Body of pancreas (tissue), 4 donors: Measurements from ENCODE around the gene C5AR2. TPM values are rescaled to one million over a fixed set of nuclear protein-coding genes. Genes with fewer than 3 reads are reported as not detected.
"Not testable (repeated sequence)": the region's sequence is repeated elsewhere in the genome, so short reads cannot be mapped to it uniquely, and the experiment has no call there.

ENCODE experiments used
- ATAC-seq: fragments of 150-250 bp; one replicate; pipeline ENCODE4 v1.9.1; 2016
- DNase-seq, 4 donors: peaks; one replicate each; pipeline ENCODE4 v3.0.0-alpha.2; 2019
- H3K27ac ChIP-seq, 4 donors: fragments of 200-600 bp; sonication (generic); 1 replicate in 3 of 4; 2 replicates in 1 of 4; pipeline versions ENCODE4 v1.5.1 to v1.6.1; 2016 to 2019; ENCODE audit warnings: mild to moderate bottlenecking in 1 of 4, mixed read lengths in 1 of 4, moderate library complexity in 1 of 4
- H3K27me3 ChIP-seq, 2 donors: fragments of 200-600 bp; sonication (generic); one replicate each; pipeline ENCODE4 v1.6.0; 2016; ENCODE audit warnings: mild to moderate bottlenecking in 1 of 2
- H3K36me3 ChIP-seq, 2 donors: fragments of 200-600 bp; sonication (generic); replicated peaks in 1 of 2; 2 replicates each; pipeline ENCODE4 v1.5.1; 2016; ENCODE audit warnings: low read depth in 2 of 2; ENCODE audit not compliant: insufficient read depth in 1 of 2
- H3K4me1 ChIP-seq: fragments of 200-600 bp; sonication (generic); one replicate; pipeline ENCODE4 v1.6.0; 2016
- H3K4me3 ChIP-seq, 2 donors: fragments of 200-600 bp; sonication (generic); 1 replicate in 1 of 2; 2 replicates in 1 of 2; pipeline ENCODE4 v1.5.1; 2016 to 2019
- H3K9me3 ChIP-seq, 3 donors: fragments of 200-600 bp; sonication (generic); 1 replicate in 2 of 3; 2 replicates in 1 of 3; pipeline ENCODE4 v1.5.1; 2016
- POLR2A ChIP-seq, 3 donors: fragments of 450-650 bp; IDR thresholded peaks; one replicate each; pipeline ENCODE4 v1.6.1; 2016; ENCODE audit warnings: antibody characterized with exemption in 3 of 3, mild to moderate bottlenecking in 2 of 3
- WGBS, 2 donors: methylation state at CpG; one replicate each; pipeline ENCODE4 v1.1.5; 2017; 5-methylcytosine and 5-hydroxymethylcytosine counted together
- intact Hi-C: fragments of 100-400 bp; cut with DNase I; formaldehyde crosslinking; loops from one replicate; pipeline ENCODE4 v1.15.1; 2023
- total RNA-seq, 2 donors: library from RNA; depleted of rRNA; stranded (reverse); fragments of >200 nt; gene quantifications; one replicate each; pipeline ENCODE4 v1.1.0, GENCODE V29; 2016
- TF ChIP-seq, protein P1 (sequence below), 7 experiments: fragments of 450-650 bp in 4 of 7; fragments of 200-600 bp in 3 of 7; sonication (generic) in 3 of 7; IDR thresholded peaks; one replicate each; pipeline ENCODE4 v1.5.1; 2016 to 2019; ENCODE audit warnings: antibody characterized with exemption in 7 of 7

Gene C5AR2
- total RNA-seq, 2 donors from 2014 or later, result 0.52 TPM; not detected in 1

DNA sequence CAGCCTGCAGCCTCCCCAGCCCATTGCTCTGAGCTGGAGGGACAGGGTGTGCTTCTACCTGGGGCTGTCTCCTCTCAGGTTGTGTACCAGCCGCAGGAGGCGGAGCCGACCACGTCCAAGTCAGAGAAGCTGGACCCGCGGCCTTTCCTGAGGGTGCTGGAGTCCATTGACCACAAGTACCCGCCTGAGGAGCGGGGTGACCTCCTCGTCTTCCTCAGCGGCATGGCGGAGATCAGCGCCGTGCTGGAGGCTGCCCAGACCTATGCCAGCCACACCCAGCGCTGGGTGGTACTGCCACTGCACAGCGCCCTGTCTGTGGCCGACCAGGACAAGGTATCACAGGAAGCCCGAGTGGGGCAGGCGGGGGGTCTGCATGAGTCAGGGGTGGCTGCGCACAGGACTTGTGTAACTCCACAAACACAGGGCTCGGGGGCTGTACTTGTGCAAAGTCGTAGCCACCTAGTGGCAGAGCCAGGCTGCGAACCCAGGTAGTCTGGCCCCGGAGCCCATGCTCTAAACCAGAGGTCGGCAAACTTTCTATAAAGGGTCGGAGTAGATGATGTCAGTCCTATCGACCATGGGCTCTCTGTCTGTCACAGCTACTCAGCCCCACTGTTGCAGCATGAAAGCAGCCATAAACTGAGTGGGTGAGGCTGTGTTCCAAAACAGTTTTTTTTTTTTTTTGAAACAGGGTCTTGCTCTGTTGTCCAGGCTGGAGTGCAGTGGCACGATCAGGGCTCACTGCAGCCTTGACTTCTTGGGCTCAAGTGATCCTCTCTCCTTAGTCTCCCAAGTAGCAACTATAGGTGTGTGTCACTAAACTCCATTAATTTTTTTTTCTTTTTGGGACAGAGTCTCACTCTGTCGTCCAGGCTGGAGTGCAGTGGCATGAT lies 26.1 kb downstream of the C5AR2 start:
- peaks cover 12% of the 10 kb centered on the region for H3K4me1 ChIP-seq
- no peak for TF ChIP-seq POLR2A (IDR thresholded peaks at IDR 0.05)
- TF ChIP-seq, protein P1, sequence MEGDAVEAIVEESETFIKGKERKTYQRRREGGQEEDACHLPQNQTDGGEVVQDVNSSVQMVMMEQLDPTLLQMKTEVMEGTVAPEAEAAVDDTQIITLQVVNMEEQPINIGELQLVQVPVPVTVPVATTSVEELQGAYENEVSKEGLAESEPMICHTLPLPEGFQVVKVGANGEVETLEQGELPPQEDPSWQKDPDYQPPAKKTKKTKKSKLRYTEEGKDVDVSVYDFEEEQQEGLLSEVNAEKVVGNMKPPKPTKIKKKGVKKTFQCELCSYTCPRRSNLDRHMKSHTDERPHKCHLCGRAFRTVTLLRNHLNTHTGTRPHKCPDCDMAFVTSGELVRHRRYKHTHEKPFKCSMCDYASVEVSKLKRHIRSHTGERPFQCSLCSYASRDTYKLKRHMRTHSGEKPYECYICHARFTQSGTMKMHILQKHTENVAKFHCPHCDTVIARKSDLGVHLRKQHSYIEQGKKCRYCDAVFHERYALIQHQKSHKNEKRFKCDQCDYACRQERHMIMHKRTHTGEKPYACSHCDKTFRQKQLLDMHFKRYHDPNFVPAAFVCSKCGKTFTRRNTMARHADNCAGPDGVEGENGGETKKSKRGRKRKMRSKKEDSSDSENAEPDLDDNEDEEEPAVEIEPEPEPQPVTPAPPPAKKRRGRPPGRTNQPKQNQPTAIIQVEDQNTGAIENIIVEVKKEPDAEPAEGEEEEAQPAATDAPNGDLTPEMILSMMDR (IDR thresholded peaks at IDR 0.05), result no peak
- no peak for ATAC-seq
- no peak for DNase-seq
- no peak overlapping the region for H3K27ac ChIP-seq
- no peaks in the 10 kb centered on the region for H3K9me3 ChIP-seq
- H3K4me3 ChIP-seq, result no peak overlapping the region
- no peaks in the 10 kb centered on the region for H3K27me3 ChIP-seq
- H3K36me3 ChIP-seq, result peaks cover 7 to 37% of the 10 kb centered on the region in 2 donors
- 92 to 93% methylated on average over 9 to 27 of the region's 28 CpGs for whole genome bisulfite sequencing, 2 donors
- intact Hi-C loops, result no loop called here

DNA sequence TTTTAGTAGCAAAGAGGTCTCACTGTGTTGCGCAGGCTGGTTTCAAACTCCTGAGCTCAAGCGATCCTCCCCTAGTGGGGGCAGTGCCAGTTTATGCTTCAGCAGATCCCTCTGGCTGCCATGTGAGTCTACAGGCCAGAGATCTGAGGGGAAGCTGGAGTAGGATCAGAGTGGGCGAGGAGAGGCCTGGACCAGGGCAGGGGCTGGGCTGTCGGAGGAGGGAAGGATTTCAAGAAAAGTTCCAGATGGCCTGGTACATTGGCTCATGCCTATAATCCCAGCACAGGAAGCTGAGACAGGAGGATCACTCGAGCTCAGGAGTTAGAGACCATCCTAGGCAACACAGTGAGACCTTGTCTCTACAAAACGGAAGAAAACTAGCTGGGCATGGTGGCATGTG lies 27.0 kb downstream of the C5AR2 start:
- 89% methylated on average over 6 of the region's 6 CpGs for WGBS, 2 donors
- H3K9me3 ChIP-seq, result no peaks in the 10 kb centered on the region
- no peak overlapping the region for H3K27ac ChIP-seq
- peaks cover 2% of the 10 kb centered on the region for H3K4me1 ChIP-seq
- no peak for DNase-seq
- peaks cover 7 to 37% of the 10 kb centered on the region in 2 donors for H3K36me3 ChIP-seq
- no peaks in the 10 kb centered on the region for H3K27me3 ChIP-seq
- no peak for ATAC-seq
- no peak for TF ChIP-seq POLR2A (IDR thresholded peaks at IDR 0.05)
- TF ChIP-seq, protein P1 (IDR thresholded peaks at IDR 0.05), result no peak
- intact Hi-C loops, result no loop called here
- H3K4me3 ChIP-seq, result no peak overlapping the region

DNA sequence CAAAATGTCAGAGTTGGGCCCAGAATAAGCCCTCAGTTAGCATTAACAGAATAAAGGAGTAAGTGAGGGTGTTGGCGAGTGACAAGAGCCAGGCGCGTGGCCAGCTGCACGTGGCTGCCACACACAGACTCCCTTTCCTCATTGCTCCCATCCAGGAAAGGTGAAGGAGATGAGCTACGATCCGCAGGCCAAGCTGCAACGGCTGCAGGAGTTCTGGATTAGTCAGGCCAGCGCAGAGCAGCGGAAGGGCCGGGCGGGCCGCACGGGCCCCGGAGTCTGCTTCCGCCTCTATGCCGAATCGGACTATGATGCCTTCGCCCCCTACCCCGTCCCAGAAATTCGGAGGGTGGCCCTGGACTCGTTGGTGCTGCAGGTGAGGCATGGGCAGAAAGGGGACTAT lies 30.3 kb downstream of the C5AR2 start:
- no peak for DNase-seq
- no peaks in the 10 kb centered on the region for H3K4me1 ChIP-seq
- 94 to 96% methylated on average over 19 to 21 of the region's 21 CpGs for WGBS, 2 donors
- H3K27ac ChIP-seq, result no peak overlapping the region
- no peak overlapping the region for H3K4me3 ChIP-seq
- ATAC-seq, result no peak
- TF ChIP-seq POLR2A (IDR thresholded peaks at IDR 0.05), result no peak
- TF ChIP-seq, protein P1 (IDR thresholded peaks at IDR 0.05), result no peak
- H3K27me3 ChIP-seq, result no peaks in the 10 kb centered on the region
- intact Hi-C loops, result no loop called here
- peaks cover 7 to 25% of the 10 kb centered on the region in 2 donors for H3K36me3 ChIP-seq
- H3K9me3 ChIP-seq, result no peaks in the 10 kb centered on the region

DNA sequence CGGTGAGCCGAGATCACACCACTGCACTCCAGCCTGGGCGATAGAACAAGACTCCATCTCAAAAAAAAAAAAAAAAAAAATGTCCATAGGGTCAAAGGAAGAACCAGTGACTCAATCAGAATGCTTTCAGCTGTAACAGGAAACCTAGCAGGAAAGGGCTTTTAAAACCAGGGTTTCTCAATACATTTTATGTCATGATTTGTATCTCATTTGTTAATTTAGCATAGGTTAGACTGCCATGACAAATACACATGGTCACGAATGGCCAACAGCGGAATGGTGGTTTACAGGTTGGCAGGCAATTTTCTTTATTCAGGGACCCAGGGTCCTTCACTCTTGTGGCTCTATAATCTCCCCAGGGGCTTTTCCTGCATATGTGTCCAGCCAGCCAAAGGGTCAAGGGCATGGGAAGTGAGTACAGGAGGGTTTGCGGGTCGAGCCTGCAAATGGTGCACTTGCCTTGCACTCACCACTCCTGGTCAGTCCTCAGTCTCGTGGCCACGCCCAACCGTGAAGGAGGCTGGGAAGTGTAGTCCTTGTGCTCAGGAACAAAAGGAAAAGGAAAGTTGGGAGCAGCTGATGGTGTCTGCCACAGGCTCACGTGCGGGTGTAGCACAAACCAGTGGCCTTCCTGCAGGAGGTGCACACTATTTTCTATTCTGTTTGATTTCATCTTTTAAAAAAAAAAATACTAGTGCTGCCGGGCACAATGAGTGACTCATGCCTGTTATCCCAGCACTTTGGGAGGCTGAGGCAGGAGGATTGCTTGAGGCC lies 32.0 kb downstream of the C5AR2 start:
- Histone ChIP-seq H3K36me3 (peaks cover 0 to 17% of the 10 kb centered on the region in 2 donors), H3K9me3 (no peaks in the 10 kb centered on the region), H3K27ac (no peak overlapping the region), H3K27me3 (no peaks in the 10 kb centered on the region), H3K4me3 (no peak overlapping the region), H3K4me1 (no peaks in the 10 kb centered on the region)
- 78 to 94% methylated on average over 10 to 13 of the region's 13 CpGs for WGBS, 2 donors
- DNase-seq (no peak), ATAC-seq (no peak)
- intact Hi-C loops, result no loop called here
- no peak for TF ChIP-seq POLR2A (IDR thresholded peaks at IDR 0.05)
- TF ChIP-seq, protein P1 (IDR thresholded peaks at IDR 0.05), result no peak

DNA sequence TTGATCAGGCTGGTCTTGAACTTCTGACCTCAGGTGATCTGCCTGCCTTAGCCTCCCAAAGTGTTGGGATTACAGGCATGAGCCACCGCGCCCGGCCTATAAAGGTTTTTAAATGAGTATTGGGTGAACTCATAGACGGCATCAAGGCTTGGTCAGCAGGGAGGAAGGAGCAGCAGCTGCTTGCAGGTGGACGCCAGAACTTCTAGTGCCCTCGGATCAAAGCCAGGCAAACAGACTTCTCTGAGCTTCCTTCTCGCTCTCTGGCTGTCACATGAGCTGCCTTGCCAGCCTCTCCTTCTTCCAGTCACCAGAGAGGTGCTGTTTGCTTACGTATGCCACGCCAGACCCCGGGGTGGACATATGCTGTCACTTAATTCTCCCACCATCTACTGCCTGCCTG lies 33.5 kb downstream of the C5AR2 start:
- H3K36me3 ChIP-seq, result peaks cover 0 to 23% of the 10 kb centered on the region in 2 donors

More for the DNA sequence above, 33.5 kb downstream of the C5AR2 start:
- H3K4me1 ChIP-seq, ATAC-seq, H3K27me3 ChIP-seq, H3K27ac ChIP-seq, H3K9me3 ChIP-seq, intact Hi-C loops, H3K4me3 ChIP-seq, DNase-seq: not testable (repeated sequence)
- 93 to 96% methylated on average over 6 to 10 of the region's 10 CpGs for WGBS, 2 donors
